H7 (cell line): ENCODE results near the gene NCKAP5. TPM values are rescaled to one million over a fixed set of nuclear protein-coding genes. Genes with fewer than 3 reads are reported as not detected.

Source experiments
- DNase-seq: peaks from one replicate; pipeline ENCODE4 v3.0.0; 2012
- H3K27me3 ChIP-seq: 2 replicates; pipeline ENCODE4 v1.6.0; 2011; ENCODE audit warnings: mild to moderate bottlenecking, low read length; ENCODE audit not compliant: control insufficient read depth, insufficient read depth
- H3K36me3 ChIP-seq: replicated peaks from 2 replicates; pipeline ENCODE4 v1.5.1; 2011; ENCODE audit warnings: low read length; ENCODE audit not compliant: control insufficient read depth, insufficient read depth
- H3K4me3 ChIP-seq: 2 replicates; pipeline ENCODE4 v1.5.1; 2011; ENCODE audit warnings: low read depth, mild to moderate bottlenecking, control low read depth, low read length, moderate library complexity; ENCODE audit not compliant: insufficient read depth
- total RNA-seq: library from RNA; depleted of rRNA; stranded (reverse); fragments of >200 nt; shearing (Covaris generic); gene quantifications from 2 replicates; pipeline ENCODE4 v1.2.3, GENCODE V29; 2014

The NCKAP5 gene
- total RNA-seq, 1 experiment from 2014 or later: 0.55 TPM

GRCh38 chr2:133503927-133504326 lies 64.3 kb downstream of the NCKAP5 start:
- no peaks in the 10 kb centered on the region for H3K36me3 ChIP-seq
- no peak for DNase-seq
- no peaks in the 10 kb centered on the region; the same call in 1 of the 2 replicates for H3K27me3 ChIP-seq
- H3K4me3 ChIP-seq: no peak overlapping the region

DNA sequence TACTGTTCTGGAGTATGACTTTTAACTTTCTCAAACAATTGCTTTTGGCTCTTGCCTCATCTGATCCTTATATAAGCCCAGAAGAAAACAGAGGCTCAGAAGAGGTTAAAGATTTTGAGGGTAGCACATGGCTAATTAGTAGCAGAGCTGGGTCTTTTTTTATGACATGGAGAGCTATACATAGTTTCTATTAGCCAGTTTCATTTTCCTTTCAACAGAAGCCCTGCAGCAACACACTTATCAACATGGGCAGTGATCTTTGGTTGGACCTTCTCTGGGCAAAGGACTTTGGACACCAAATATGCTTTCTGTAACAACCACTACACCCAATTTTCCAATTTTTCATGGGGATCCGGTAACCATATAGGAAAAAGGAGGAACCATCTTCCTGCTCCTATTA lies 64.9 kb downstream of the NCKAP5 start:
- Histone ChIP-seq H3K36me3 (no peaks in the 10 kb centered on the region), H3K27me3 (no peaks in the 10 kb centered on the region), H3K4me3 (no peak overlapping the region)
- DNase-seq: no peak

GRCh38 chr2:133502678-133503077 lies 65.6 kb downstream of the NCKAP5 start:
- H3K4me3 ChIP-seq: no peak overlapping the region
- no peak for DNase-seq
- H3K27me3 ChIP-seq: no peaks in the 10 kb centered on the region
- no peaks in the 10 kb centered on the region for H3K36me3 ChIP-seq

- DNase-seq: no peak
- Histone ChIP-seq H3K4me3 (no peak overlapping the region), H3K36me3 (no peaks in the 10 kb centered on the region), H3K27me3 (no peaks in the 10 kb centered on the region)
Measured at GRCh38 chr2:133500917-133501316, 67.3 kb downstream of the NCKAP5 start.

DNA sequence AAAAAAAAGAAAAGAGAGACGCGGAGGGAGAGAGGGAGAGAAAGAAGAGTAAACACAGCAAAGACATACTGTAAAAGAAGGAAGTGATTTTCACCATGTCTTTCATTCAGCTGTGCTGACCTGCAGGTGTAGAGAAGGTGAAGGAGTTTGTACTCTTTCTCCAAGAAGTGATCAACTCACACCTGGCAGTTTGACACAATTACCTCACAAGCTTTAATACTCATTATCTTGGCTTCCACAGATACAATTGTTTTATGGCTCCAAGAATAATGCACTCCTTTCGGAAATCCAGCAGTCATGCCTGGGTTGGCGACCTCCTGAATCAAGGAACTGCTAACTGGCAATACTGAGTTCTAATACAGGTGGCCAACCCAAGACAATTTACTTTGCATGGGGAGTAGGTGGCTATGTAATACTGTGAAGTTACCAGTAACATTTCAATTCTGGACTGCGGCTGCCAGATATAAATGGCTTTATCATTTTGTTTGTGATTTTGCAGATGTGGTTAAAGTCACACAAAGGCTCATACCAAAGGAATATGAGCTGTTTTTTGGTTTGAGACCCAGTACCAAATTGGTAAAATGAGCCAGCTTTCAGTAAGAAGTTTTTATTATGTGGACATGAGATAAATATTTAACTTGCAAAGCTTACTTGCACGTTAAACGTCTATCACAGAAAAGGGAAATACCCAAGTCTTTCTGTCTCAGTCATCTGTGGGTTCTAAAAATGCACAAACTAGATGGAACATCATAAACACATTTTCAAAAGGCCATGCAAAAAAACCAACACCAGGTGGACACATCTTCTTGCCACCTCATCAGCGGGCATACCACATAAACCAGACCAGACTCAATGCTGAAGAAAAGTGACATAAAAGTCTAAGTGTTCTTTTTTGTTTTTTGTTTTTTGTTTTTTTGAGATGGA lies 69.3 kb downstream of the NCKAP5 start:
- H3K36me3 ChIP-seq: no peaks in the 10 kb centered on the region
- no peak overlapping the region for H3K4me3 ChIP-seq
- no peak for DNase-seq
- no peaks in the 10 kb centered on the region for H3K27me3 ChIP-seq

DNA sequence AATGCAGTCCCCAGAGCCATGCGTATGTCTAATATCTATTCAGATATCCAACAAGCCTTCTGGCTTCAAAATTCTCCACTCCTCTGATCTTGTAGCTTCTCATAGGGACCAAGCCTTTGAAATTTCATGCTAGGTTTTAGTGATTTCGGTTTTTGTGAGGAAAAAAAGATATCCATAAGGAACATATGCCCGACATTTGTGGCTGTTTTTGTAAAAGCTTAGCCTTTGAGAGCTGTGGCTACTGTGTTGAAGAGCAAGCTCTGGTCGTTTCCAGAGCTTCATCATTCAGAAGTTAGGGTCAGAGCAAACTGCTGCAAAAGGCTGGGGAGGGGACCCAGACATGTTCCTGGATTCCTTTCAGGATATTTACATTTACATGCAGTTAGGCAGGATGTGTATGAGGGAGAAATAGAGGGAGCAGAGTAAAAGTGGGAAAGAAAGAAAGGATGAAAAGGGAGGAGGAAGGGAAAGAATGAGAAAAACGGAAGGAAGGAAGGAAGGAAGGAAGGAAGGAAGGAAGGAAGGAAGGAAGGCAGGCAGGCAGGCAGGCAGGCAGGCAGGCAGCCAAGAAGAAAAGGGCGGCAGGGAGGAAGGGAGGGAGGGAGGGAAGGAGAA lies 70.2 kb downstream of the NCKAP5 start:
- Histone ChIP-seq H3K27me3 (no peaks in the 10 kb centered on the region), H3K36me3 (no peaks in the 10 kb centered on the region), H3K4me3 (no peak overlapping the region)
- no peak for DNase-seq

DNA sequence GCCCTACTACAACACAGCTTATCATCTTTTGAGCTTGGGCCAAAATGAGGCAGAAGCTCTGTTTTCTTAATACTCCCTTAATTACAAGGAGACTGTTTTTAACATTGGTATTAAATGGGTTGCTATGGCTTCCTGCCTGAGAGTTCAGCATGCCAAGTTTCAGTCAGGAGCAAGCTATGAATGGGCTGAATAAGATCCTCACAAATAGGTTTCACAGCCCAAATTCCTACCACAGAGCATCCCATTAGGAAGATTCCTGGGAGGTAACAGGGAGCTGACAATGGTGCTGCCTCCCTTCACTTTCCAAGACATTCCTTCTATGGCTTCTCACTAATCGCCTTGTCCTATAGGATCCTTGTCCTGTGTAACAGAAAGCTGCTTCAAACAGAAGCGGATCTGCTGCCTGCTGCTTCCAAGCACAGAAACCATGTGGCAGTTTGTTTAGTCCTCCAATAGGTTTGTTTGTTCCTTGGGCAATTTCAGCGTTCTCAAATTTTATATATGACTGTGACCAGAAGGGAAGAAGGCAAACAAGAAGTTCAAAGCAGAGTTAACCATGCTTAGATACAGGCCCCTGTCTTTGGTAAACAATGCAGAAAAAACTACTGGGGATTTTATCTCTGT lies 70.9 kb downstream of the NCKAP5 start:
- DNase-seq: peak; percentile 36
- H3K27me3 ChIP-seq: no peaks in the 10 kb centered on the region
- no peak overlapping the region for H3K4me3 ChIP-seq
- no peaks in the 10 kb centered on the region for H3K36me3 ChIP-seq

GRCh38 chr2:133496501-133497269 lies 71.6 kb downstream of the NCKAP5 start:
- Histone ChIP-seq H3K27me3 (no peaks in the 10 kb centered on the region), H3K4me3 (no peak overlapping the region), H3K36me3 (no peaks in the 10 kb centered on the region)
- no peak for DNase-seq

DNA sequence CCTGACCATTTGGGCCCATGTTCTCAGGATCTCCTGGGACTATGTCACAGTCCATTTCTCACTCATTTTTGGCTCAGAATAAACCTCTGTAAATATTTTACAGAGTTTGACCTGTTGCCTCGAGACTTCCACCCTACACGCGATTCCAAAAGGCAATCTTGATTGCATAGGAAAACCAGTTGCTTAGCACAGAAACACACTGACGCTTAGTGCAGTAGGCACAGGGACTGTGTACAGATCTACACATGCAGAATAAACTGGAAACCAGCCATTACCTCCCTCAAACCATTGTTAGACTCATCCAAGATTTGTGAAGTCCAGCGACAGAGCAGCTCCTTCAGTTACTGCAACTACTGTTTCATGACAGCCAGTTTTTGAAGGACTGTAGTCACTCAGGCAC lies 73.0 kb downstream of the NCKAP5 start:
- Histone ChIP-seq H3K4me3 (no peak overlapping the region), H3K27me3 (no peaks in the 10 kb centered on the region), H3K36me3 (no peaks in the 10 kb centered on the region)
- no peak for DNase-seq

GRCh38 chr2:133492719-133493380 lies 75.4 kb downstream of the NCKAP5 start:
- no peak overlapping the region for H3K4me3 ChIP-seq
- no peaks in the 10 kb centered on the region for H3K27me3 ChIP-seq
- DNase-seq: no peak

GRCh38 chr2:133490411-133490980 lies 77.8 kb downstream of the NCKAP5 start:
- Histone ChIP-seq H3K4me3 (no peak overlapping the region), H3K27me3 (no peaks in the 10 kb centered on the region), H3K36me3 (no peaks in the 10 kb centered on the region)
- DNase-seq: no peak

More at GRCh38 chr2:133492719-133493380, 75.4 kb downstream of the NCKAP5 start:
- no peaks in the 10 kb centered on the region for H3K36me3 ChIP-seq

- H3K27me3 ChIP-seq: no peaks in the 10 kb centered on the region
- H3K36me3 ChIP-seq: no peaks in the 10 kb centered on the region
- DNase-seq: no peak
- no peak overlapping the region for H3K4me3 ChIP-seq
Measured at GRCh38 chr2:133489641-133490410, 78.4 kb downstream of the NCKAP5 start.

DNA sequence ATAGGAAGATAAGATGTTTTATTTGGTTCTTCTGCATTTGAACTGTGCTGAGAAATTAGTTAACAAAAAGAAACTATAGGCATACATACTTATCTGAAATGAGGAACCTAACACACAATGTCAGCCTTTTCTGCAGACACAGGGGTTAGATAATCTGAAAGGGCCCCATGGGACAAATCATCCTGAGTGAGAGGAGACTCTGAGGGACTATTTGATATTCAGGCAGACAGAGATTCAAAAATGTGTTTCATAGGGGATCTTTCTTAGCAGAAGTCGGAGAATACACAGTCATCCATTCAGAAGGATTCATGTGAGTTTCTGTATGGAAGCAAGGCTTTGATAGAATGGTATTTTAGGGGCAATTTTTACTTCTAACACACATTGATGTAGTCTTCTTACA lies 79.1 kb downstream of the NCKAP5 start:
- DNase-seq: no peak
- Histone ChIP-seq H3K27me3 (no peaks in the 10 kb centered on the region), H3K4me3 (no peak overlapping the region), H3K36me3 (no peaks in the 10 kb centered on the region)
